Hepatocyte (in vitro differentiated cells): ENCODE data around the gene MEF2C. TPM values are rescaled to one million over a fixed set of nuclear protein-coding genes. Genes with fewer than 3 reads are reported as not detected.

Experiments used
- DNase-seq: peaks from one replicate; pipeline ENCODE4 v3.0.0-alpha.2; 2016; ENCODE audit warnings: low spot score
- H2AFZ ChIP-seq: fragments of 200-600 bp; sonication (generic); 2 replicates; pipeline ENCODE4 v1.6.0; 2016; ENCODE audit warnings: antibody characterized with exemption, mild to moderate bottlenecking
- H3K27ac ChIP-seq: fragments of 200-600 bp; sonication (generic); 2 replicates; pipeline ENCODE4 v1.5.1; 2016; ENCODE audit warnings: mild to moderate bottlenecking
- H3K27me3 ChIP-seq: fragments of 200-600 bp; sonication (generic); 2 replicates; pipeline ENCODE4 v1.6.1; 2016
- H3K36me3 ChIP-seq: fragments of 200-600 bp; sonication (generic); replicated peaks from 2 replicates; pipeline ENCODE4 v1.5.1; 2016; ENCODE audit warnings: low read depth; ENCODE audit not compliant: insufficient read depth
- H3K4me1 ChIP-seq: fragments of 200-600 bp; sonication (generic); 2 replicates; pipeline ENCODE4 v1.5.1; 2016; ENCODE audit warnings: mild to moderate bottlenecking, moderate library complexity; ENCODE audit not compliant: insufficient read depth
- H3K4me2 ChIP-seq: fragments of 200-600 bp; sonication (generic); 2 replicates; pipeline ENCODE4 v1.6.0; 2016
- H3K4me3 ChIP-seq: fragments of 200-600 bp; sonication (generic); 2 replicates; pipeline ENCODE4 v1.5.1; 2016; ENCODE audit warnings: mild to moderate bottlenecking
- H3K79me2 ChIP-seq: fragments of 200-600 bp; sonication (generic); 2 replicates; pipeline ENCODE4 v1.6.0; 2017; ENCODE audit warnings: mild to moderate bottlenecking
- H3K9me2 ChIP-seq: fragments of 200-600 bp; sonication (generic); replicated peaks from 2 replicates; pipeline ENCODE4 v1.6.0; 2017; ENCODE audit warnings: mild to moderate bottlenecking; ENCODE audit not compliant: insufficient read depth
- H3K9me3 ChIP-seq: fragments of 200-600 bp; sonication (generic); 2 replicates; pipeline ENCODE4 v1.5.1; 2016; ENCODE audit warnings: low read depth, mild to moderate bottlenecking
- H4K20me1 ChIP-seq: fragments of 200-600 bp; sonication (generic); 2 replicates; pipeline ENCODE4 v1.6.0; 2016; ENCODE audit warnings: mild to moderate bottlenecking; ENCODE audit not compliant: insufficient read depth, poor library complexity, severe bottlenecking
- EZH2 ChIP-seq: fragments of 200-600 bp; sonication (generic); IDR thresholded peaks from 2 replicates; pipeline ENCODE4 v1.6.1; 2016; ENCODE audit warnings: antibody characterized with exemption, mild to moderate bottlenecking, borderline replicate concordance
- EZH2phosphoT487 ChIP-seq: fragments of 200-600 bp; sonication (generic); IDR thresholded peaks from one replicate; pipeline ENCODE4 v1.6.1; 2018; ENCODE audit warnings: antibody characterized with exemption, mild to moderate bottlenecking, low read depth, moderate library complexity; ENCODE audit not compliant: unreplicated experiment, severe bottlenecking
- whole genome bisulfite sequencing: methylation state at CpG from one replicate; pipeline ENCODE4 v1.1.6; 2016; ENCODE audit warnings: low lambda C conversion rate; ENCODE audit errors: missing lambda C conversion rate; 5-methylcytosine and 5-hydroxymethylcytosine counted together
- polyA plus RNA-seq: library from polyadenylated mRNA; unstranded; fragments of >200 nt; fragmentation: Nextera tagmentation; extraction: Ambion mirVana; gene quantifications from 2 replicates; pipeline ENCODE4 v1.2.1, GENCODE V29; 2016
- total RNA-seq: library from RNA; depleted of rRNA; stranded (reverse); fragments of >200 nt; gene quantifications from 2 replicates; pipeline ENCODE4 v1.2.3, GENCODE V29; 2014
- TF ChIP-seq, protein P1 (sequence below): fragments of 200-600 bp; sonication (generic); IDR thresholded peaks from 2 replicates; pipeline ENCODE4 v1.5.1; 2016; ENCODE audit warnings: antibody characterized with exemption, mild to moderate bottlenecking; ENCODE audit not compliant: poor library complexity

MEF2C gene
- total and polyA plus RNA-seq, 2 experiments from 2014 or later, result 5.9 to 14.6 TPM

DNA sequence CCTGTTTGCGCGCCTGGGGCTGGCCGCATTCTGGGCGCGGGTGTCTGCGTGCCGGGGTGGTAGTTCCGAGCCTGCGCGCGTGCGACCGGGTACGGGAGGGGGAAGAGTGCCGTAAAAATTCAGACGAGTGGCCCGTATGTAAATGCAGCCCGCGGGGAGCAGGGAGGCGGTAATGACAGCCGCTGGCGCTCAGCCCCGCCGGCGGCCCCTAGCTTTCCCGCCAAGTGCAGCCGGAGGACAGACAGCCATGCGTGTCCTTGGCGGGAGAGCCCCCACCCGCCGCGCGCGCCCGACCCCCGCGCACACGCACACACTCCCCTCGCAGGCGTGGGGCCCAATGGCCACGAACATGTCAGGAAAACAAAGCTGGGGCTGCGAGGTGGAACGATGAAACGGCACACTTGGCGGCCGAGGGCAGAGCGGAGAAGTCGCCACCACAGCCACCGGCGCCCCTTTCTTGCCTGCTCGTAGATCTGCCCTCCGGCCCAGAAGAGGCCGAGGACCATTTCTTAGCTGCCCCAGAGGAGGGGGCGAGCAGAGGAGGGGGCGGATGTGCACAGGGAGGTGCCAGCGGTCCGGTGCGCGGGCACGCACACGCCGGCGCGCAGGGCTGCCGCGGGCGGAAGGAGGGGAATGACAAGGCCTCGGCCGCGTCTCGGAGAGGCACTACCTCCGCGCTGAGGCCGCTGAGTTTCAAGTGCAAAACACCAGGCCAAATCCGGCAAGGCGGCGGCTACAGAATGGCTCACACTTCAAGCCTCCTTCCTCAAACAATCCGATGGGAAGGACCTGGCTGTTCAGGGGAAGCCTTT lies 208.4 kb downstream of the MEF2C start:
- no peaks in the 10 kb centered on the region for H3K36me3 ChIP-seq
- peak overlapping the region; percentile 3 for H3K4me3 ChIP-seq
- peak overlapping the region; percentile 96 for H2AFZ ChIP-seq
- peak overlapping the region; percentile 99 for H3K4me2 ChIP-seq
- H3K9me3 ChIP-seq, result no peaks in the 10 kb centered on the region
- peak; percentile 52 for TF ChIP-seq EZH2
- TF ChIP-seq, protein P1, sequence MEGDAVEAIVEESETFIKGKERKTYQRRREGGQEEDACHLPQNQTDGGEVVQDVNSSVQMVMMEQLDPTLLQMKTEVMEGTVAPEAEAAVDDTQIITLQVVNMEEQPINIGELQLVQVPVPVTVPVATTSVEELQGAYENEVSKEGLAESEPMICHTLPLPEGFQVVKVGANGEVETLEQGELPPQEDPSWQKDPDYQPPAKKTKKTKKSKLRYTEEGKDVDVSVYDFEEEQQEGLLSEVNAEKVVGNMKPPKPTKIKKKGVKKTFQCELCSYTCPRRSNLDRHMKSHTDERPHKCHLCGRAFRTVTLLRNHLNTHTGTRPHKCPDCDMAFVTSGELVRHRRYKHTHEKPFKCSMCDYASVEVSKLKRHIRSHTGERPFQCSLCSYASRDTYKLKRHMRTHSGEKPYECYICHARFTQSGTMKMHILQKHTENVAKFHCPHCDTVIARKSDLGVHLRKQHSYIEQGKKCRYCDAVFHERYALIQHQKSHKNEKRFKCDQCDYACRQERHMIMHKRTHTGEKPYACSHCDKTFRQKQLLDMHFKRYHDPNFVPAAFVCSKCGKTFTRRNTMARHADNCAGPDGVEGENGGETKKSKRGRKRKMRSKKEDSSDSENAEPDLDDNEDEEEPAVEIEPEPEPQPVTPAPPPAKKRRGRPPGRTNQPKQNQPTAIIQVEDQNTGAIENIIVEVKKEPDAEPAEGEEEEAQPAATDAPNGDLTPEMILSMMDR, result no peak
- TF ChIP-seq EZH2phosphoT487, result peak; percentile 79
- no peaks in the 10 kb centered on the region for H3K9me2 ChIP-seq
- H4K20me1 ChIP-seq, result no peaks in the 10 kb centered on the region
- H3K27me3 ChIP-seq, result peaks cover 97% of the 10 kb centered on the region
- H3K4me1 ChIP-seq, result peaks cover 17% of the 10 kb centered on the region
- H3K27ac ChIP-seq, result no peak overlapping the region
- under 1% methylated on average over 65 of the region's 78 CpGs for WGBS
- no peak for DNase-seq
- no peaks in the 10 kb centered on the region for H3K79me2 ChIP-seq

DNA sequence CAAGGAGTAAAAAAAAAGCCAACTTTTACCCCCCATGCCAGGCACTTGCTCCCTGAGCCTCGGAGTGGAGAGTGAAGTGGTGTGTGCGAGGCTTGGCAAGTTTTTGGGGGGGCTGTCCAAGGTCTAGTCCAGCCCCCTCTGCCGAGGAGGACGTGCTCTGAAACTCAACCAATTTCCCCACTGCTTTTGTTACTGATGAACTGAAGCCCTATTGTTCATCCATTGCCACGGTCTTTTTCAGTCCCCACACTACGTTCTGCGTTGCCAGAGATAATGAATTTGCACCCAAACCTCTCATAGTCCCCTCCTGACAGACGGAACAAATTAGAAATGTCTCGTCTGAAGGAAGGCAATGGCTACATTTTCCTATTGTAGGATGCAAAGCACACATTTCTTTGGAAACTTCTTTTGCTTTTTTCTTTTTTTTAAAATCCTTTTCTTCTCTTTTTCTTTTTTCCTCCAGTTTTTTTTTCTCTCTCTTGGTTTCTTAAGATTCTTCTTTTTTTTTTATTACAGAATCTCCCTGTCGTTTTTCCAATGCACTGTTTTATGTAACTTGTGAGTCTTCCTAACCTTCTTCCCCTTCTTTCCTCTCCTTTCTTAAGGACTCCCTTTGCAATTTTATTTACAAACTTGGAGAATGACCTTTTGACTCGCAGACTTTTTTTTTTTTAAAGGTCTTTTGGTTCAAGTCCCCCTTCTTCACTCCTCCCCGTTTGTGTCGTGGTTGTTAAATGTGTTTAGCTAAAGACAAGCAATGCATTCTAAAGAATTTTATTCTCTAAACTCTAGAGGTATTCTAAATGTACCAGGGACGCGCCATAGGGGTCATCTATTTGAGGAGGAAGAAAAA lies 209.5 kb downstream of the MEF2C start:
- no peaks in the 10 kb centered on the region for H4K20me1 ChIP-seq
- peaks cover 97% of the 10 kb centered on the region for H3K27me3 ChIP-seq
- DNase-seq, result no peak
- peaks cover 17% of the 10 kb centered on the region for H3K4me1 ChIP-seq
- H3K4me3 ChIP-seq, result no peak overlapping the region
- H3K9me3 ChIP-seq, result no peaks in the 10 kb centered on the region
- H3K4me2 ChIP-seq, result peak overlapping the region; percentile 99
- H3K27ac ChIP-seq, result no peak overlapping the region
- H3K36me3 ChIP-seq, result no peaks in the 10 kb centered on the region
- H3K9me2 ChIP-seq, result no peaks in the 10 kb centered on the region
- 2% methylated on average over 15 of the region's 15 CpGs for WGBS
- H3K79me2 ChIP-seq, result no peaks in the 10 kb centered on the region
- TF ChIP-seq EZH2phosphoT487 (peak; percentile 90), EZH2 (peak; percentile 46)
- TF ChIP-seq, protein P1, result no peak
- no peak overlapping the region for H2AFZ ChIP-seq

DNA sequence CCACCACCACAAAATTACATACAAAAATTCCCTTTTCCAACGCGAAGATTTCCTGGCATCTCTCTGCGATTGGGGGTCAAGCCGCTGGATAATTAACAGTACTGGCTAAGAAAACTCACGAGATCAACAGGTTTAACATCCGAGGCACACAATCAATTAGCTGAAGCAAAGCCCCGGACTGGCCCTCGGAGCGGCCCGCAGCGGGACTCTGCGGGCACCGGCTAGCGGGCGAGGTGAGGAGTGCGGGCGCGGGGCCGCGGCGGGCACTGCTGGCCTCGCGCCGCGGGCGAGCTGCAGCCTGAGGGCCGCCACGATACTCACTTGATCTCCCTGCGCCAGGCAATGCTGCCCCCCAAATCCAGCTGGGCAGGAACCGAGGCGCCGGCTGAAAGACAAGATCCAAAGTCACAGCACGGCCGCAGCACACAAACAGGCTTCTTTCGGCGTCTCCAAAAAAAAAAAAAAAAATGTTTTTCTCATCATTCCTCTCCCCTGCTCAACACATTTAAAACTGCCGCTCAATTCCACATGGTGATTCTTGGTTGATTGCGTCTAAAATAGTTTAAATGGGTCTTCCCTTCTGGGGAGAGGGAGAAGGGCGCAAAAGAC lies 210.2 kb downstream of the MEF2C start:
- H3K9me3 ChIP-seq, result no peaks in the 10 kb centered on the region
- WGBS, result 4% methylated on average over 38 of the region's 39 CpGs
- H3K36me3 ChIP-seq, result no peaks in the 10 kb centered on the region
- DNase-seq, result no peak
- H3K27ac ChIP-seq, result no peak overlapping the region
- H2AFZ ChIP-seq, result no peak overlapping the region
- no peak overlapping the region for H3K4me2 ChIP-seq
- H3K79me2 ChIP-seq, result no peaks in the 10 kb centered on the region
- H3K9me2 ChIP-seq, result no peaks in the 10 kb centered on the region
- peaks cover 17% of the 10 kb centered on the region for H3K4me1 ChIP-seq
- peaks cover 99% of the 10 kb centered on the region for H3K27me3 ChIP-seq
- no peaks in the 10 kb centered on the region for H4K20me1 ChIP-seq
- H3K4me3 ChIP-seq, result no peak overlapping the region
- TF ChIP-seq, protein P1, result no peak
- TF ChIP-seq EZH2 (peak; percentile 92), EZH2phosphoT487 (peak; percentile 66)
